Cerebellar cortex (tissue), 1 donor: Measurements from ENCODE around the gene OR4N5.
A peak's percentile ranks its signal among the peaks of the same experiment; 100 is the strongest.
"Not testable (repeated sequence)": the region's sequence is repeated elsewhere in the genome, so short reads cannot be mapped to it uniquely, and the experiment has no call there.

ENCODE experiments used
- DNase-seq: peaks from one replicate; pipeline ENCODE4 v3.0.0-alpha.2; 2015; ENCODE audit warnings: low spot score

OR4N5 gene, protein sequence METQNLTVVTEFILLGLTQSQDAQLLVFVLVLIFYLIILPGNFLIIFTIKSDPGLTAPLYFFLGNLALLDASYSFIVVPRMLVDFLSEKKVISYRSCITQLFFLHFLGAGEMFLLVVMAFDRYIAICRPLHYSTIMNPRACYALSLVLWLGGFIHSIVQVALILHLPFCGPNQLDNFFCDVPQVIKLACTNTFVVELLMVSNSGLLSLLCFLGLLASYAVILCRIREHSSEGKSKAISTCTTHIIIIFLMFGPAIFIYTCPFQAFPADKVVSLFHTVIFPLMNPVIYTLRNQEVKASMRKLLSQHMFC

DNA sequence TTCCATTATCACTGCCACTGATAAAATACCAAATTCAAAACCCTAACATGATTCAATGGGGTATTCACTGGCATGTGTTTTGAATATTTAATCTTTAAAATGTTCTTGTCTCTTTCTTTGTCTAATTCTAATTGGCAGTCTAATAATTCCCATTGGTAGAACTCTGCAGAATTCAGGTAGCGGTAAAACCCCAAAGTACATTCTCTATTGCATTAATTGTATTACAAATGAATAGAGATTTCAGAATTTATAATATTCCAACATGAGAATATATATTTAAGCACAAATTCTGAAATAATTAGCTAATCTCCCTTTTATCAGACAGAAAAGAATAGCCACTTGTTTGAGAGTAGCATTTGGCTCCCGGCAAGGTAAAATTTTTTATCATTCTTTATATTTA, at the start of gene OR4N5:
Gene OR4N5, plus strand, starts transcription at position 301 of the 400 bp plus-strand sequence. CDS start 4,916 bp downstream, outside the sequence.
- no peak for DNase-seq

DNA sequence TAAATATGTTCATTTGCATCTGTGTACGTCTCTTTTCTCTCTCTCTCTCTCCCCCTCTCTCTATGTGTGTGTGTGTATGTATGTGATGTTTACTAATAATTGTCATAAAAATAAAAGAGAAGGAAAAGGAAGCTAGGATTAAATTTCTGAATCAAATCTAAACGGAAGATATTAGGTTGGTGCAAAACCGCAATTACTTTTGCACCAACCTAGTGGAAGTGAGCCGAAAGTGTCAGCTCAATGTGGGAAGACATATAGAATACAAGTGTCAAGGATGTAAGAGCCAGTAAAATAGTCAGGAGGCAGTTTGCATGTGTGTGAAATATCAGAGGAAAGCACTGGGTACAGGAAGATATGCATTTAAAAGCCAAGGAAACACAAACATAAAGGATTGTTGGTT, 46.6 kb upstream of the OR4N5 start:
- no peak for DNase-seq

- no peak for DNase-seq
These were observed 45.2 kb upstream of the OR4N5 start for GRCh38 chr14:20093442-20093841.

DNA sequence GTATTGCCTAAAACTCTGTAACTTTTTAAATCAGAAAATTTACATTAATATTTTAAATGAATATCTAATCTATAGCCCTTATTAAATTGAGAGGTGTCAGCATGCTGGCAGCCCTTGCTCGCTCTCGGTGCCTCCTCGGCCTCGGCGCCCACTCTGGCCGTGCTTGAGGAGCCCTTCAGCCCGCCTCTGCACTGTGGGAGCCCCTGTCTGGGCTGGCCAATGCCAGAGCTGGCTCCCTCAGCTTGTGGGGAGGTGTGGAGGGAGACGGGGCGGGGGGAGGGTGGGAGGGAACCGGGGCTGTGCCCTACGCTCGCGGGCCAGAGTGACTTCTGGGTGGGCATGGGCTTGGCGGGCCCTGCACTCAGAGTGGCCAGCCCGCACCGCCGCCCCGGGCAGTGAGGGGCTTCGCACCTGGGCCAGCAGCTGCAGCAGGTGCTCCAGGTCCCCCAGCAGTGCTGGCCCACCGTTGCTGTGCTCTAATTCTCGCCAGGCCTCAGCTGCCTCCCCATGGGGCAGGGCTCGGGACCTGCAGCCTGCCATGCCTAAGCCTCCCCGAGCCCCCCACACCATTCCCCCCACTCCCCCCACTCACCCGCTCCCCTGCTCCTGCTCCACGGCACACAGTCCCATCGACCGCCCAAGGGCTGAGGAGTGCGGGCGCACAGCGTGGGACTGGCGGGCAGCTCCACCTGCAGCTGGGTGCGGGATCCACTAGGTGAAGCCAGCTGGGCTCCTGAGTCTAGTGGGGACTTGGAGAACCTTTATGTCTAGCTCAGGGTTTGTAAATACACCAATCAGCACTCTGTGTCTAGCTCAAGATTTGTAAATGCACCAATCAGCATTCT, 39.5 kb upstream of the OR4N5 start:
- not testable (repeated sequence) for DNase-seq

DNA sequence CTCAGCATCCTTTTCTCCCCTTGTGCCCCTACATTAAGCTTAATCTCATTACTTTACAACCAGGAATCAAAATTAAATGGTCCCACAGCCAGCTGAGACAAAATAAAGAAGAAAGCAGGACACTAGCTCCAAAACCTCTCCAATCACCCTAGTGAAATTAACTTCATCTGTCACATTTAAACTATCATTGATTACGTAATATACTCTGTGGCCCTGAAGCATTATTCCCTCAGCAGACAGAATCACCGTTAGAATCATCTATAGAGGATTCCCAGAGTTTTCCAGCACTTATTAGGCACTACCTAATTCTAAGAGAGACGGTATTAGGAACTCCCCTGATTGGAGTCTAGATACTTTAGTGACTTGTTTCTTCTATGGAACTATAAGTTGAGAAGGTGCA, 28.2 kb upstream of the OR4N5 start, which contains the start of gene OR4K17:
Gene OR4K17, plus strand, starts transcription at position 302 of the 400 bp plus-strand sequence. CDS start 6,761 bp downstream, outside the sequence.
- DNase-seq: no peak

DNA sequence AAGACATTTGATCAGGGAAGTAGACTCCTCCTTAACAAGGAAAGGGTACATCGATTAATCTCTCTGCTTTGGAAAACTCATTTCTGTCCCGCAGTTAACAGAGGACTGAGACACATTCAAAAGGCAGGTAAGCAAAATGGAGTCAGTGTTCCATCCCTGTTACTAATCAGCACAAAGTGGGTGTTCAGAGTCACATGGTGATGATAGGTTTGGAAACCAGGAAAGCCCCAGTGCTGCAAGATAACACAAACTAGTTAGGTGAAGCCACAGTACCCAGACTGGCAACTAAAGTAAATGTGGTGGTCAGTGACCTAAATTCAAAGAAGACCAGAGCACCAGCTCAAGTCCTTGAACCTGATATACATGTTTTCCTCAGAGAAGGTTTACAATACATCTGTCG, 26.3 kb upstream of the OR4N5 start:
- DNase-seq: no peak

GRCh38 chr14:20116748-20117147, 21.9 kb upstream of the OR4N5 start:
- DNase-seq: no peak

DNA sequence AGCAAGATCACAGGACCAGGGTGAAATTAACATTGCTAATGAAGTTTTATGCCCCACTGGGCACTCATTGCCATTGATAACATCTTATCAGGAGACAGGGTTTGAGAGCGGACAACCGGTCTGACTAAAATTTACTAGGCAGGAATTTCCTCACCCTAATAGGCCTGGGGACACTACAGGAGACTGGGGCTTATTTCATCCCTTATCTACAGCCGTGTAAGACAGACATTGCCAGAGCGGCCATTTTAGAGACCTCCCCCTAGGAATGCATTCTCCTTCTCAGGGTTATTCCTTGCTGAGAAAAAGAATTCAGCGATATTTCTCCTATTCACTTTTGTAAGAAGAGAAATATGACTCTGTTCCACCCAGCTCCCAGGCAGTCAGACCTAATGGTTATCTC, 19.8 kb upstream of the OR4N5 start:
- no peak for DNase-seq

DNA sequence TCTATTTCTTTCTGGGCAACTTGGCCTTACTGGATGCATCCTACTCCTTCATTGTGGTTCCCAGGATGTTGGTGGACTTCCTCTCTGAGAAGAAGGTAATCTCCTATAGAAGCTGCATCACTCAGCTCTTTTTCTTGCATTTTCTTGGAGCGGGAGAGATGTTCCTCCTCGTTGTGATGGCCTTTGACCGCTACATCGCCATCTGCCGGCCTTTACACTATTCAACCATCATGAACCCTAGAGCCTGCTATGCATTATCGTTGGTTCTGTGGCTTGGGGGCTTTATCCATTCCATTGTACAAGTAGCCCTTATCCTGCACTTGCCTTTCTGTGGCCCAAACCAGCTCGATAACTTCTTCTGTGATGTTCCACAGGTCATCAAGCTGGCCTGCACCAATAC, 5.3 kb downstream of the OR4N5 start:
- DNase-seq: peak; percentile 10

DNA sequence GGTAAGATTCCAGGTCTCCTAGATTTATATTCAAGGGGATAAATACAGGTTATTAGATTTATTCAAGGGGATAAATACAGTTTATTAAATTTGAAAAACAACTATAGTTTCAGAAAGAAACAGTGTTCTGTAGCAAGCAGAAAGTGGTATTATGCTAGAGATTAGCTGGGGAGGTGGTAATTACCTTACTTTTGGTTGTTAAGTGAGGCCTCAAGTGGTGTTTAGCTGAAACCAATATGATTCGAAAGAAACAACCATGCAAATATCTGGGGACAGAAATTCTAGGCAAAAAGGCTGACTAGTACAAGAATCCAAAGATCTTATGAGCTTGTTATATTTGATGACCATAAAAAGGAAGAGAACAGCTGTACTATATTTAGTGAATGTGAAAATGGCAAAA, 6.2 kb downstream of the OR4N5 start:
- DNase-seq: no peak

- no peak for DNase-seq
These were observed 25.8 kb downstream of the OR4N5 start for GRCh38 chr14:20164462-20164861.

GRCh38 chr14:20167091-20167490, 28.5 kb downstream of the OR4N5 start:
- no peak for DNase-seq

- DNase-seq: not testable (repeated sequence)
These were observed 31.2 kb downstream of the OR4N5 start for GRCh38 chr14:20169852-20170251.

- DNase-seq: not testable (repeated sequence)
These were observed 35.6 kb downstream of the OR4N5 start for GRCh38 chr14:20174205-20174604.

GRCh38 chr14:20176330-20176729, 37.7 kb downstream of the OR4N5 start:
- no peak for DNase-seq

GRCh38 chr14:20177433-20177974, 38.9 kb downstream of the OR4N5 start:
- DNase-seq: no peak

- no peak for DNase-seq
These were observed 40.6 kb downstream of the OR4N5 start for GRCh38 chr14:20179218-20179617.

DNA sequence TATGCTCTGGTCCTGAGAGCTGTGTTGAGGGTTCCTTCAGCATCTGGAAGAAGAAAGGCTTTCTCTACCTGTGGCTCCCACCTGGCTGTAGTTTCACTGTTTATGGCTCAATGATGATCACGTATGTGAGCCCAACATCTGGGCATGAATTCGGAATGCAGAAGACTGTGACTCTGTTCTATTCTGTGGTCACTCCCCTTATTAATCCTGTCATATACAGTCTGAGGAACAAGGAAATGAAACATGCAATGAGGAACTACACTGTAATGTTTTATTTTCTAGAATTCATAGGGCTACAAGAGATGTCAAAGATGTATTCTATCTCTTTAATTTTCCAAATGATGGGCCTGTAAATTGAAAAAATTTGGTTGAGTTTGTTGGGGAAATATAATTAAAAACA, 41.3 kb downstream of the OR4N5 start:
- DNase-seq: no peak

DNA sequence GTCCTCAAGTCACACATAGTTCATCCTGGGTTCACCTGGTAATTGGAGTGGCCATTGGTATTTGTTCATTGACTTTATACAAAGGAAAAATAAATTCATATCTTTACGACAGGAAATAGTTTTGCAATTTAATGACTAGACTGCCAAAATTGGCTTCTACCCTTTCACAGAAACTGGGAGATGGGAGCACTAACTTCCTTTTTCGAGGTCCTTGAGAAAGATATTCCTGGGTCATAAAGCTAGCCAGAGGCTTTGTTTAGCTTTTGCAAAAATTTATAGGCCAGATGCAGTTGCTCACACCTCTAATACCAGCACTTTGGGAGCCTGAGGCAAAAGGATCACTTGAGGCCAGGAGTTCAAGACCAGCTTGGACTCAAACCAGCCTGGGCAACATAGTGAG, 41.9 kb downstream of the OR4N5 start:
- DNase-seq: no peak

DNA sequence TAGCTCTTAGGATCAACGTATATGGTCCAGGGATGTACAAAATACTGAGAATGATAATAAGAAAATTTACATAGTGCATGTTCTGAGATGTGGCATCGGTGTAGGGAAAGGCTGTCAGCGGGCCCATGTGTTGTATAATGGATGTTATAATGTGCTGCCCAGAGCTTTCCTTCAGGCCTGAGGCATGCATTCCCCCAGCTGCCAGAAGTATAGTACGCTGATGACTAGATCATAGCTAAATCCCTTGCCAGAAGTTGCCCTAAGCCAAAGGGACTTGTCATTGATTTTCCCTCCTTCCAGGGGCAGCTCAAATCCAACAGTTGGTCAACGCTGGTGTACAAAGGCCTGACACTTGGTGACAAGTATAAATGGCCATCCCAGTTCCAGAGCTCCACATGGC, 45.6 kb downstream of the OR4N5 start:
- DNase-seq: no peak

DNA sequence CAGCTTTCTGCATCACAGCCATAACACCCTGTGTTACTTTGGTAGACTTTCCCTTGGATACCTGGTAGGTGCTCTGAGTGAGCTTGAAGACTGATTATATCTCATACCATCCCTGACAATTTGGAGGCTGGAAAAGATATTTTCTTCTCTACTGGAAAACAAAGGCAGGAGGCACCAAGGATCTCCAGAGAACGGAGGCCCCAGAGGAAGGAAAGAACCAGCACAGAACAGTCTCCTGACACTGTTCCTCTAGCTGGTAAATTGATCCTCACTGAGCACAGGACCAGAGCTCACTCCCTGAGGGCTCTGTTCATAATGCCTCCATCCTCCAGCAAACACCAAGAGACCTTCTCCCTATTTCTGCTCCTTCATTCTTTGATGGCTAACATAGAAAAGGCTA, 52.0 kb downstream of the OR4N5 start, which contains the start of gene OR11G2:
Gene OR11G2, plus strand, starts transcription at position 301 of the 400 bp plus-strand sequence. CDS start 6,542 bp downstream, outside the sequence.
- DNase-seq: no peak

GRCh38 chr14:20191396-20191795, 52.8 kb downstream of the OR4N5 start:
- DNase-seq: no peak

- no peak for DNase-seq
These were observed 55.5 kb downstream of the OR4N5 start for GRCh38 chr14:20194101-20194500.
